ENCODE measurements around the gene ITPA. TPM values are rescaled to one million over a fixed set of nuclear protein-coding genes. Genes with fewer than 3 reads are reported as not detected.

Gene ITPA
- total and polyA plus RNA-seq, 2 of the 13 experiments (the other 11 are each of a cell fraction or from before 2014, with no cell fraction given), result 60.1 to 103 TPM

DNA sequence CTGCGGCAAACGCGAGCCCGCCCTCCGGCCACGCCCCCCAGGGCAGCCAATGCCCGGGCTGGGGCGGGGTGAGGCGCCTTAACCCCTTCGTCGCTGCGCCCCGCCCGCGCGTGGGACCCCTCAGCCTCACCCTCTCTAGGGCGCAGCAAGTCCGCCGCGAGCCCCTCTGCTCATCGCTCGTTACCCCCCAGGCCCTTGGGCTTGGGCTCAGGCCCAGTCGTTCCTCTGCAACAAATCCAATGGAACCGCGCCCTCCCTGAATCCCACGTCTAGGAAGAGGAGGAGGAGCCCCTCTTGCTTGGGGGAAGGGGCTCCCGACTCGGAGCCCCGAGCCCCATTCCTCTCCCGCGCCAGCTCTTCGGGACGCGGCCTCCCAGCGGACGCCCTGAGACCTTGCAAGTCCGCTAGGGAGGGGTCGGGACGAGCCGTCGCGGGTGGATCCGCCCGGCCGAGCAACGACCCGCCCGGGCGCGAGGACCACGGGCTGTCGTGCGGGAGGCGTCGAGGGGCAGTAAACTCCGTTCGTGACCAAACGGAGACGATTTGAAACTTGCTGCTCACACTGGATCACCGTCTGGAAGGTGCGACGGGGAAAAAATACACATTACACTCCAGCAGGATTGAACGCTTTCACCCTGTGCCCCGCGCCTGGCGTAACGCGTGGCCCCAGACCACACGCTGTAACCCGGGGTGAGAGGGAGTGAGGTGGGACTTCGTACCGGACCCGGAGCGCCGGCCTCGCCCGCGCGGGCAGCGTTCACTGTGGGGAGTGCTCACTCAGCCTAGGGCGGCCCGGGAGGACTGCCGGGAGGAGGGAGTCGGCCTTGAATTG is 35.5 kb upstream of the ITPA start:
- no peak for FAIRE-seq
- no peak overlapping the region for H2AFZ ChIP-seq (ENCODE audit: low read length)
- H4K20me1 ChIP-seq (ENCODE audit: insufficient read depth, low read length), result no peaks in the 10 kb centered on the region
- H3K36me3 ChIP-seq (replicated peaks in 1 of 2; ENCODE audit: control insufficient read depth in 1 of 2, insufficient read depth in 2 of 2, low read length in 2 of 2), result no peaks in the 10 kb centered on the region; a peak in 1 of 5 replicates
- ChIA-PET POLR2A (interaction anchor here (0.7 to 1.0 kb wide), 6 partner anchors 11 to 52 kb away, joined by 4 to 7 read pairs (median 5); partner anchors contain the start of genes FASTKD5 and UBOX5), CTCF (ENCODE audit: low intra/inter-chr PET ratio, low total read pairs) (no interaction called here)
- peak; percentile 85 for DNase-seq (ENCODE audit: low spot score)
- in situ Hi-C loops (cut with HindIII; ENCODE audit: extremely low pct_ligation_motif_present, low pct_unique_long_range_greater_than_20kb) (no loop called here), intact Hi-C loops (cut with micrococcal nuclease; ENCODE audit: unreplicated experiment) (loop anchor here (1.0 to 5.0 kb wide), 4 partner anchors 29 to 122 kb away; partner anchors contain the start of gene ITPA)
- peak overlapping the region; percentile 79 for H3K4me2 ChIP-seq (ENCODE audit: low read depth, low read length)
- H3K79me2 ChIP-seq (ENCODE audit: insufficient read depth, low read length), result peaks cover 14% of the 10 kb centered on the region
- peak overlapping the region; percentile 85 to 99 (median 94) for H3K4me3 ChIP-seq (replicated peaks in 1 of 3; ENCODE audit: insufficient read depth in 1 of 3, low read depth in 2 of 3, low read length in 3 of 3)
- H3K9ac ChIP-seq (ENCODE audit: insufficient read depth, low read depth, low read length), result peak overlapping the region; percentile 92
- peak overlapping the region; percentile 92 for H3K27ac ChIP-seq (ENCODE audit: extremely low read length, insufficient read depth, low read length)
- no peaks in the 10 kb centered on the region for H3K9me3 ChIP-seq (ENCODE audit: low read length)
- H3K4me1 ChIP-seq (ENCODE audit: insufficient read depth, low read length), result peaks cover 54% of the 10 kb centered on the region
- no TSS peak for BruUV-seq (replicated peaks)
- ATAC-seq, result peak; percentile 76
- under 1% methylated on average over 65 of the region's 84 CpGs for WGBS (ENCODE audit: low lambda C conversion rate)
- no peaks in the 10 kb centered on the region; a peak in 1 of 5 replicates for H3K27me3 ChIP-seq (ENCODE audit: control insufficient read depth in 1 of 2, insufficient read depth in 2 of 2, low read length in 2 of 2)
- TF ChIP-seq ZNF207 (IDR thresholded peaks at IDR 0.05; ENCODE audit: borderline replicate concordance) (no peak), ZNF382 (CRISPR knock-in tag; IDR thresholded peaks at IDR 0.05; ENCODE audit: borderline replicate concordance) (no peak), FOXK2 (IDR thresholded peaks at IDR 0.05) (no peak), NCOA2 (CRISPR knock-in tag; IDR thresholded peaks at IDR 0.05) (peak; percentile 55; the same call in 1 of the 2 replicates), ZIK1 (CRISPR knock-in tag; IDR thresholded peaks at IDR 0.05; ENCODE audit: borderline replicate concordance, low read depth) (peak; percentile 96), GABPB1 (CRISPR knock-in tag; IDR thresholded peaks at IDR 0.05) (peak; percentile 78), SYNCRIP (IDR thresholded peaks at IDR 0.05; ENCODE audit: insufficient read depth, low read depth, low read length) (no peak), ZNF713 (CRISPR knock-in tag; IDR thresholded peaks at IDR 0.05) (no peak; the same call in 1 of the 2 replicates), RBM39 (IDR thresholded peaks at IDR 0.05; ENCODE audit: low read depth, low read length, poor library complexity, severe bottlenecking) (peak; percentile 94), CC2D1A (CRISPR knock-in tag; IDR thresholded peaks at IDR 0.05) (no peak), MAFK (conservative IDR thresholded peaks at IDR 0.05 in 1 of 2, IDR thresholded peaks at IDR 0.05 in 1 of 2; ENCODE audit: low read length in 2 of 2) (0 out of 4 replicates have a peak, but pooled peaks of 1 of the 2 experiments have one; percentile 21), ZC3H13 (CRISPR knock-in tag; IDR thresholded peaks at IDR 0.05) (peak; percentile 99), TSC22D2 (CRISPR knock-in tag; IDR thresholded peaks at IDR 0.05; ENCODE audit: borderline replicate concordance) (peak; percentile 59; the same call in 1 of the 2 replicates), FOSL1 (CRISPR knock-in tag; IDR thresholded peaks at IDR 0.05; ENCODE audit: borderline replicate concordance) (no peak; the same call in 1 of the 2 replicates), SSRP1 (CRISPR knock-in tag; IDR thresholded peaks at IDR 0.05) (peak; percentile 33; the same call in 1 of the 2 replicates), ZNF768 (CRISPR knock-in tag; IDR thresholded peaks at IDR 0.05) (peak; percentile 85)
- TF ChIP-seq, protein P1, sequence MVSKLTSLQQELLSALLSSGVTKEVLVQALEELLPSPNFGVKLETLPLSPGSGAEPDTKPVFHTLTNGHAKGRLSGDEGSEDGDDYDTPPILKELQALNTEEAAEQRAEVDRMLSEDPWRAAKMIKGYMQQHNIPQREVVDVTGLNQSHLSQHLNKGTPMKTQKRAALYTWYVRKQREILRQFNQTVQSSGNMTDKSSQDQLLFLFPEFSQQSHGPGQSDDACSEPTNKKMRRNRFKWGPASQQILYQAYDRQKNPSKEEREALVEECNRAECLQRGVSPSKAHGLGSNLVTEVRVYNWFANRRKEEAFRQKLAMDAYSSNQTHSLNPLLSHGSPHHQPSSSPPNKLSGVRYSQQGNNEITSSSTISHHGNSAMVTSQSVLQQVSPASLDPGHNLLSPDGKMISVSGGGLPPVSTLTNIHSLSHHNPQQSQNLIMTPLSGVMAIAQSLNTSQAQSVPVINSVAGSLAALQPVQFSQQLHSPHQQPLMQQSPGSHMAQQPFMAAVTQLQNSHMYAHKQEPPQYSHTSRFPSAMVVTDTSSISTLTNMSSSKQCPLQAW (CRISPR knock-in tag; IDR thresholded peaks at IDR 0.05), result peak; percentile 71
- TF ChIP-seq, protein P2, sequence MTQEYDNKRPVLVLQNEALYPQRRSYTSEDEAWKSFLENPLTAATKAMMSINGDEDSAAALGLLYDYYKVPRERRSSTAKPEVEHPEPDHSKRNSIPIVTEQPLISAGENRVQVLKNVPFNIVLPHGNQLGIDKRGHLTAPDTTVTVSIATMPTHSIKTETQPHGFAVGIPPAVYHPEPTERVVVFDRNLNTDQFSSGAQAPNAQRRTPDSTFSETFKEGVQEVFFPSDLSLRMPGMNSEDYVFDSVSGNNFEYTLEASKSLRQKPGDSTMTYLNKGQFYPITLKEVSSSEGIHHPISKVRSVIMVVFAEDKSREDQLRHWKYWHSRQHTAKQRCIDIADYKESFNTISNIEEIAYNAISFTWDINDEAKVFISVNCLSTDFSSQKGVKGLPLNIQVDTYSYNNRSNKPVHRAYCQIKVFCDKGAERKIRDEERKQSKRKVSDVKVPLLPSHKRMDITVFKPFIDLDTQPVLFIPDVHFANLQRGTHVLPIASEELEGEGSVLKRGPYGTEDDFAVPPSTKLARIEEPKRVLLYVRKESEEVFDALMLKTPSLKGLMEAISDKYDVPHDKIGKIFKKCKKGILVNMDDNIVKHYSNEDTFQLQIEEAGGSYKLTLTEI (CRISPR knock-in tag; conservative IDR thresholded peaks at IDR 0.05), result no peak

Measured in HepG2 (cell line).